ENCODE data around the gene GARRE1.
"Not testable (repeated sequence)": the region's sequence is repeated elsewhere in the genome, so short reads cannot be mapped to it uniquely, and the experiment has no call there.

Gene GARRE1

GRCh38 chr19:34259367-34260095 is 5.2 kb downstream of the GARRE1 start:
- no peak for DNase-seq

- peak; percentile 74 for DNase-seq
Measured at GRCh38 chr19:34260771-34261173, 6.4 kb downstream of the GARRE1 start.

GRCh38 chr19:34261334-34262109 is 7.2 kb downstream of the GARRE1 start:
- no peak for DNase-seq

GRCh38 chr19:34263745-34264237 is 9.4 kb downstream of the GARRE1 start:
- no peak for DNase-seq

- DNase-seq = no peak
Measured at GRCh38 chr19:34265221-34265650, 10.9 kb downstream of the GARRE1 start.

DNA sequence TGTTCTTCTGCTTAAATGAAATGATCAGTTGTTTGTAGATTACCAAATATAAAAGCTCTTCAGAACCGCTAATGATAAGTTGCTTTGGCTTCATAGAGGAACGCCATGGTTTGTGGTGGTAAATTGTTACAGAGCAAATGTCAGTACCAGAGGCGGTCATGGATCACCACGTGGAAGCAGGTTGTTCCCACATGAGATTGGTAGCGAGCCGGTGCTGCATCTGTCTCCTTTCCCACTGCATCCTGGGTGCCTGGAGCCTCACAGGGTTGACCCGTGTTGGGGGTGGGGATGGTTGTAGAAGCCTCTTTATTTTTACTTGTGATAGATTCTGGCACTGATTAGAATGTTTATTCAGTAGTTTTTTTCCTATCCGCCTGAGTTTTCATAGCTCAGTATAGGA is 14.7 kb downstream of the GARRE1 start:
- no peak for DNase-seq

GRCh38 chr19:34269489-34269888 is 15.1 kb downstream of the GARRE1 start:
- DNase-seq = no peak

DNA sequence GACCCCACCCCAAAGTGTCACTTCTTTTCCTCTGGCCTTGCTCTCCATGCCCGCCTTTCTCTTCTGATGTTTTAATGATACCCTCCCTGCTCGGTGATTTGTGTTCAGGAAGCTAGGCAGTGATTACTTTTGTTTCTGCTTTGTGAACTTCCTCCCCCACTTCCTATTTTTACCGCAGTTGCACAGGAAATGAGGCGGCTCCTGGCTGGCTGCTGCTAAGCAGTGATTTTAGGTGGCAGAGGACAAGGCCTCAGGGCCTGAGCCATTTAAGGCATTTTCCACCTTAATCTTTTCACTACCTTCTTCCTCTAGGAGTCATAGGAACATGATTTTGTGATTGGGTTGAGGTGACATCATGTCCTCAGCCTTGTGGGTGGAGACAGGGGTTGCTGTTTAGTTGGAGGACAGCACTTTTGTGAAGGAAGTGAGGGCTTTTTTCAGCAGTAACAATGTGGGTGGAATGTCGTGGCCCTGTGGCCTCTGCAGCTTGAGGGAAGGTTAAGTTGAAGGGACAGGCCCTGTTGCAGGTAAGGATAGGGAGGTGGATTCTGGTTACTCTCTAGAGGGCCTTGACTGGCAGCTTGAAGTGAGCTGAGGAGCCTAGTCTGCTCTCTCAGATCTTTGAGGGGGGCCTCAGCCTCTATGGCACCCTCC is 15.7 kb downstream of the GARRE1 start:
- peak; percentile 79 for DNase-seq

GRCh38 chr19:34273121-34273520 is 18.8 kb downstream of the GARRE1 start:
- DNase-seq = no peak

DNA sequence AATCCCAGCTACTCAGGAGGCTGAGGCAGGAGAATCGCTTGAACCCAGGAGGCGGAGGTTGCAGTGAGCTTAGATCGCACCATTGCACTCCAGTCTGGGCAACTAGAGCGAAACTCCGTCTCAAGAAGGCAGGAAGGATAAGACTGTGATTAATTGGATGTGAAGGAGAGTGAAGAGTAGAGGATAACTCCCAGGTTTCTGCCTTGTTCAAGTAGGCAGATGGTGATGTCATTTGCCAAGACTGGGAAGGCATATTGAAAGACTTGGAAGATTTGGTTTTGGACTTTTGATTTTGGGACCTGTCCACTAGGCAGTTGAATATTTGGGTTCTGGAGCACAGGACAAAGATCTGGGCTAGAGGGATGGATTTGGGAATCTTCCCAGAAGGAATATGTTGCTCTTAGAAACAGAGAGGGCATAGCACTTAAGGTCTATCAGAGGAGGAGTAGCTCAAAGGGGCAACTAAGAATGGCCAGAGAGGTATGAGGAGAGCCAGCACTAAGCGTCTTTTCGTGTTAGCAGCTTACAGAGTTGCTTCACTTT is 20.0 kb downstream of the GARRE1 start:
- DNase-seq = no peak

DNA sequence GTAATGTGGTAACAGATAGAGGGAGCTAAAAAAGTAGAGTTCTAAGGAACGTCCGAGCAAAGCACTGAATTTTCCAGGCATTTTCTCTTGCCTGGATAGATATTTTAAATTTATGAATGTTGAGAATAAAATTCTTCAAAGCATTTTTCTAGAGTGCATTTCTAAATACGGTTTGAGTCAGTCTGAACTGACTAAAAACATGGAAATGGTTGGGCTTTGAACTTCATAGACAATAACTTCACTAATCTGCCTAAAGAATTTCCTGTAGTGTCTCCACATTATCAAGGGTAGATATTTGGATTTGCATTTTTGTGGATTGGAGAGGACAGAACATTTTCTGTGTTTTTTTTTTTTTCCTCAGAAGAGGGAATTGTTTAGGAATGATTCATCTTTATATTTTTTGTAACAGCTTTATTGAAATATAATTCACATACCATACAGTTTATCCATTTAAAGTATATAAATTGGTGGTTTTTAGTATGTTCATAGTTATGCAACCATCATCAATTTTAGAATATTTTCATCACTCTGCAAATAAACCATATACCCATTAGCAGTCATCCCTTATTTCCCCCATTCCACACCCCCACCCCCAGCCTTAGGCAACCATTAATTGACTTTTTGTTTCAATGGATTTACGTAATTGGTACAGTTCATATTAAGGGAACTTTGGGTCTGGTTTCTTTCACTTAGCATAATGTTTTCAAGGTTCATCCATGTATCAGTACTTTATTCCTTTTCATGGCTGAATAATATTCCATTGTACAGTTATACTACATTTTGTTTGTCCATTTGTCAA is 20.7 kb downstream of the GARRE1 start:
- DNase-seq = peak; percentile 99

GRCh38 chr19:34275705-34276104 is 21.4 kb downstream of the GARRE1 start:
- no peak for DNase-seq

DNA sequence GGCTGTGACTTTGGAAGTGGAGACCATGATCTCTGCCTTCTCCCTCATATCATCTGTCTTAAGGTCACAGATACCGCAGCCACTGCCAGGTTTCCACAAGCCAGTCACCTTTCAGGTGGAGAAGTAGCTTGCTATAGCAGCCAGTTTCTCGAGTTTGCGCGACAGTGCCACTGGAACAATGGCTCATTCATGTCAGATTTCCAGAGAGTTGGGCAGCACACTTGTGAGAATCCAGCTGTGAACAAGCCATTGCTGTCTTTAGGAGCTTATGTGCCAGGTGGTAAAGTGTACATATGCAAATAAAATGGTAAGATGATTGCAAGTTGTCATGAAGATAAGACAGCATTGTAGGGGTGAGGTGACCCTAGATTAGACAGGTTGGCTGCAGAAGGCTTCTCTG is 22.3 kb downstream of the GARRE1 start:
- no peak for DNase-seq

GRCh38 chr19:34277244-34277643 is 22.9 kb downstream of the GARRE1 start:
- no peak for DNase-seq

- no peak for DNase-seq
Measured at GRCh38 chr19:34278783-34279182, 24.4 kb downstream of the GARRE1 start.

- DNase-seq = not testable (repeated sequence)
Measured at GRCh38 chr19:34281444-34281843, 27.1 kb downstream of the GARRE1 start.

- DNase-seq = no peak
Measured at GRCh38 chr19:34282611-34283519, 28.5 kb downstream of the GARRE1 start.

- DNase-seq = no peak
Measured at GRCh38 chr19:34284505-34284904, 30.2 kb downstream of the GARRE1 start.

DNA sequence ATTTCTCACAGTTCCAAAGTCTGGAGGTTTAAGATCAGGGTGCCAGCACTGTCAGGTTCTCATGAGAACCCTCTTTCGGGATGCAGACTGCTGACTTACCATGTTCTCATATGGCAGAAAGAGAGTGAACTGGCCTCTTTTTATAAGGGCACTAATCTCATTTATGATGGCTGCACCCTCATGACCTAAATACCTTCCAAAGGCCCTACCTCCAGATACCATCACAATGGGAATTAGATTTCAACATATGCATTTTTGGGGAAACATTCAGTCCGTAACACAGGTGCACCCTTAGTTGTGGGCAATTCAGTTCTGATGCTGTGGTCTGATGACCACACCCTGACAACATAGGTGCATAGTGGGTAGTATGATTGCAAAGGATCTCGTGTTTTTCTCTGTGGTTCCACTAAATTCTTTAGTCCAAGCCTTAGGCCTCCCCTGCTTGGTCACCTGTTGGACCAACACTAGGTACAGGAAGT is 33.3 kb downstream of the GARRE1 start:
- DNase-seq = no peak

- DNase-seq = no peak
Measured at GRCh38 chr19:34288381-34288780, 34.0 kb downstream of the GARRE1 start.

- no peak for DNase-seq
Measured at GRCh38 chr19:34291235-34291634, 36.9 kb downstream of the GARRE1 start.

All from fibroblast of skin of right quadriceps (primary cell).